Activated CD4-positive, alpha-beta T cell treated with anti-CD3 and anti-CD28 coated beads, Interleukin-2, amount 10 ng/mL, durations not matched to agents 7 days and 5 days (primary cell): ENCODE results near the gene RMP24.
"Not testable (repeated sequence)": the region's sequence is repeated elsewhere in the genome, so short reads cannot be mapped to it uniquely, and the experiment has no call there.

Source experiments
- CTCF ChIA-PET: fragments of 350-600 bp; sonication (Branson Sonifier 250); formaldehyde crosslinking; loops from one replicate; lab custom pipeline; 2021; ENCODE audit warnings: antibody characterized with exemption; lab: Charles Lee
- POLR2A ChIA-PET: fragments of 350-600 bp; sonication (Branson Sonifier 250); formaldehyde crosslinking; loops from one replicate; lab custom pipeline; 2021; ENCODE audit warnings: antibody characterized with exemption; lab: Charles Lee
- DNase-seq: peaks from one replicate; pipeline ENCODE4 v3.0.0-alpha.2; 2020
- H3K27ac Mint-ChIP-seq: one replicate; pipeline ENCODE4 v1.8.0; 2021; ENCODE audit warnings: mild to moderate bottlenecking, moderate library complexity, mixed read lengths
- H3K27me3 Mint-ChIP-seq: one replicate; pipeline ENCODE4 v1.8.0; 2021; ENCODE audit warnings: mixed read lengths
- H3K36me3 Mint-ChIP-seq: one replicate; pipeline ENCODE4 v1.8.0; 2021; ENCODE audit warnings: low read depth, mixed read lengths
- H3K4me1 Mint-ChIP-seq: one replicate; pipeline ENCODE4 v1.8.0; 2021; ENCODE audit warnings: mixed read lengths
- H3K4me3 Mint-ChIP-seq: one replicate; pipeline ENCODE4 v1.8.0; 2021; ENCODE audit warnings: mild to moderate bottlenecking, moderate library complexity, mixed read lengths
- H3K9me3 Mint-ChIP-seq: one replicate; pipeline ENCODE4 v1.8.0; 2021; ENCODE audit warnings: mixed read lengths

RMP24 gene

DNA sequence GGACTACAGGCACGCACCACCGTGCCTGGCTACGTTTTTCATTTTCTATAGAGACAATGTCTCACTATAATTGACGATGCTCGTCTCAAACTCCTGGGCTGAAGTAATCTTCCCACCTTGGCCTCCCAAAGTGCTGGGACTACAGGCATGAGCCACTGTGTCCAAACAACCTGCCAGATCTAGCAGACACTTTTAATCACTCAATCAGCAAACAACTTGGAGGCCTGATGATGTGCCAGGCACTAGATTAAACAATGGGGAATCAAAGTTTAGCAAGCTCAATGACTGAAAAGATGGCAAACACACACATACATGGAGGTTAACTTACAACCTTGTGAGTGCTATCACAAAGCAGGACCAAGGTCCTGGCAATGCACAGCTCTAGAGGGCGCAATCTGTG lies 29.8 kb upstream of the RMP24 start:
- no peaks in the 10 kb centered on the region for H3K4me1 Mint-ChIP-seq
- no peaks in the 10 kb centered on the region for H3K9me3 Mint-ChIP-seq
- CTCF ChIA-PET = no interaction called here
- no peak for DNase-seq
- no peak overlapping the region for H3K27ac Mint-ChIP-seq
- H3K36me3 Mint-ChIP-seq = no peaks in the 10 kb centered on the region
- POLR2A ChIA-PET = no interaction called here
- no peak overlapping the region for H3K4me3 Mint-ChIP-seq
- no peaks in the 10 kb centered on the region for H3K27me3 Mint-ChIP-seq

DNA sequence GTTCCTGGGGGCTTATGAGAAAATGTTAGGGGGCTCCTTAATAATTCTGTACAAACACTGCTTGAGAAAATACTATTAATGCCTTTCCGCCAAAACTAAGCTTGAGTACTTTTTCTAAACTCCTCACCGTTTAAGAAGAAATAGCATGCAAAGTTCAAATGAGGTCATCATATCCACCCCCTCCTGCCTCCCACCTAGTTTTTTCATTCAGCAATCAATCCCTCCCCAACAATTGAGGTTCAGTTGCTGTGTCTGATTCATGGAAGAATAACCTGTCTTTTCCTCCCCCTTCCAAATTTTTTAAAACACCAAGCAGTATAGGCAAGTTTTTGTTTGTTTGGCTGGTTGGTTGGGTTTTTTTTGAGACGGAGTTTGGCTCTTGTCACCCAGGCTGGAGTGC lies 24.4 kb upstream of the RMP24 start:
- CTCF ChIA-PET = interaction anchor here (1.4 kb wide), 1 partner anchor 26 kb away, joined by 3 read pairs; no protein-coding TSS in a partner anchor
- Mint-ChIP-seq H3K36me3 (no peaks in the 10 kb centered on the region), H3K27ac (no peak overlapping the region), H3K4me3 (no peak overlapping the region), H3K27me3 (peaks cover 5% of the 10 kb centered on the region), H3K4me1 (peaks cover 8% of the 10 kb centered on the region), H3K9me3 (no peaks in the 10 kb centered on the region)
- DNase-seq = no peak
- POLR2A ChIA-PET = no interaction called here

DNA sequence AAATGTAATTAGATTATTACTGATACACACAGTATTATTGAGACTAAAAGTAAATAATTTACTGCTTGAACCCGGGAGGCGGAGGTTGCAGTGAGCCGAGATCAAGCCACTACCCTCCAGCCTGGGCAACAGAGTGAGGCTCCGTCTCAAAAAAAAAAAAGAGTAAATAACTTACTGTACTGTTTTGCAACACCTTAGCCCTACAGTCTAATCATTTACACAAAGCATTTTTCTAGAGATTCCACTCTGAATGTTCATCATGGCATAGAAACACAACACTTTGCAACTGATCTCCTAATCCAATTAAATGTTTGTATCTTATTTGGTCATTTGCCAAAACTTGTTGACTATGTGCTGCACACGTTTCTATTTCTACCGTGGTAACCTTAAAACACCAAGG lies 23.4 kb upstream of the RMP24 start:
- H3K4me1 Mint-ChIP-seq = peaks cover 11% of the 10 kb centered on the region
- POLR2A ChIA-PET = no interaction called here
- DNase-seq = no peak
- H3K27ac Mint-ChIP-seq = no peak overlapping the region
- peaks cover 5% of the 10 kb centered on the region for H3K27me3 Mint-ChIP-seq
- no peaks in the 10 kb centered on the region for H3K9me3 Mint-ChIP-seq
- CTCF ChIA-PET = no interaction called here
- no peaks in the 10 kb centered on the region for H3K36me3 Mint-ChIP-seq
- no peak overlapping the region for H3K4me3 Mint-ChIP-seq

DNA sequence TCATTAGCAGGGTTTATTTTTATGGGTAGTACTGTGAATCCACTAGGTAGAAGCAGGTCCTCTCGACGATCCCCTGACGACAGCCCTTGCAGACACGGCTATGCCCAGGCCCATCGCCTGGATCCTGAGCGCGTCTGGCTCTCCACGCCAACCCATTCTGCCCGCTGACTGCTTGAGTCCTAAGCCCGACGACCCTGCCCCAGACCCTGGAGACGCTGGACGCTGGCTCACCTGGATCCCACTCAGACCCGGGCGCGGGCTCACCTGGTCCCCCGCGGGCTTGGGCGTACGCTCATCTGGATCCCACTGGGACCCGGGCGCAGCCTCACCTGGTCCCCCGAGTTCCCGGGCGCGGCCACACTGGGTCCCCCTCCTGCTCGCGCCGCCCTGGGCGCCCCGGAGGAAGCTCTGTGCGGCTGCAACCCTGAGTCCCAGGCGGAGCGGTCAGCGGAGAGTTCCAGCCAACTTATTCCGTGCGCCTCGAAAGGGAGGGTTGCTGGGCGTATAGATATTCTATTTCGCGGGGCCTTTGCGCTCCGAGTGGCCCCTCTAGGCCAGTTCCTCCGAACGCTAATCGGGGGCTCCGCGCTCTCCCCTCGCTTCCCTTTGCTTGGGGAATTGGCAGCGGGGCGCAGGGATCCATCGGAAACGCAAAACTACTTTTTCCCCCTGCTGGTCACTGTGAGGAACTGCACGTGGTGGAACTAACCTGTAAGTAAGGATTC lies 22.4 kb upstream of the RMP24 start:
- H3K27me3 Mint-ChIP-seq = peaks cover 5% of the 10 kb centered on the region
- CTCF ChIA-PET = interaction anchor here (0.7 to 1.3 kb wide), 6 partner anchors 12 to 218 kb away, joined by 3 to 4 read pairs (median 3); no protein-coding TSS in a partner anchor

DNA sequence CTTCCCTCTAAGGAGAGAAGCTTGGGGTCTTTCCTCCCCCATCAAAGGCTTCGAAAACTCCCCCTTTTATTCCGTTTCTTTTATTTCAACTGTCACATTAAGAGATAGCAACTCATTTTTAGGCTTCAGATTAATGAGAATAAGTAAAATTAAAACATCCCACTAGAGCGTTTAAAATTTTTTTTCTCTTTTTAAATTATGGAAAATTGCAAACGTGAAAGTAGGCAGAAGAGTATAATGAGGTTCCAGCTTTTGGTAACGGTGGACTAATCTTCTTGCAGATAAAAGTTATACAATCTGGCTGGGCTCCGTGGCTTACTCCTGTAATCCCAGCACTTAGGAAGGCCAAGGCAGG lies 21.9 kb upstream of the RMP24 start:
- H3K4me1 Mint-ChIP-seq = peaks cover 11% of the 10 kb centered on the region
- H3K4me3 Mint-ChIP-seq = peak overlapping the region; percentile 73
- H3K27me3 Mint-ChIP-seq = peaks cover 6% of the 10 kb centered on the region
- CTCF ChIA-PET = interaction anchor here (0.7 to 1.3 kb wide), 6 partner anchors 11 to 218 kb away, joined by 3 to 4 read pairs (median 3); no protein-coding TSS in a partner anchor
- H3K9me3 Mint-ChIP-seq = no peaks in the 10 kb centered on the region
- DNase-seq = no peak
- H3K27ac Mint-ChIP-seq = no peak overlapping the region
- H3K36me3 Mint-ChIP-seq = no peaks in the 10 kb centered on the region
- POLR2A ChIA-PET = no interaction called here

More for the DNA sequence above, 22.4 kb upstream of the RMP24 start:
- no peaks in the 10 kb centered on the region for H3K9me3 Mint-ChIP-seq
- no peak overlapping the region for H3K27ac Mint-ChIP-seq
- peak overlapping the region; percentile 73 for H3K4me3 Mint-ChIP-seq
- peaks cover 11% of the 10 kb centered on the region for H3K4me1 Mint-ChIP-seq
- H3K36me3 Mint-ChIP-seq = no peaks in the 10 kb centered on the region
- peak; percentile 61 for DNase-seq
- POLR2A ChIA-PET = no interaction called here

DNA sequence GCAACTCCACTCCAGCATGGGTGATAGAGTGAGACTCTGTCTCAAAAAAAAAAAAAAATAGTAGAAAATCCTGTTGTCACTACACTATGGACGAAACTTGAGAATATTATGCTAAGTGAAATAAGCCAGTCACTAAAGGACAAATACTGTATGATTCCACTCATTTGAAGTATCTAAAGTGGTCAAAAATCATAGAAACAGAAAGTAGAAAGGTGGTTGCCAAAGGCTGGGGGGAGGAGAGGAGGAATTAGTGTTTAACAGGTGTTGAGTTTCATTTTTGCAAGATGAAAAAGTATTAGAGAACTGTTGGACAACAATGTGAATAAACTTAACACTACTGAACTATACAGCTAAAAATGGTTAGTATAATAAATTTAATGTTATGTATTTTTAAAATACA lies 18.8 kb upstream of the RMP24 start:
- no peaks in the 10 kb centered on the region for H3K36me3 Mint-ChIP-seq
- CTCF ChIA-PET = no interaction called here
- peaks cover 11% of the 10 kb centered on the region for H3K4me1 Mint-ChIP-seq
- peaks cover 26% of the 10 kb centered on the region for H3K27me3 Mint-ChIP-seq
- no peak overlapping the region for H3K4me3 Mint-ChIP-seq
- no peaks in the 10 kb centered on the region for H3K9me3 Mint-ChIP-seq
- DNase-seq = no peak
- no peak overlapping the region for H3K27ac Mint-ChIP-seq
- POLR2A ChIA-PET = no interaction called here

DNA sequence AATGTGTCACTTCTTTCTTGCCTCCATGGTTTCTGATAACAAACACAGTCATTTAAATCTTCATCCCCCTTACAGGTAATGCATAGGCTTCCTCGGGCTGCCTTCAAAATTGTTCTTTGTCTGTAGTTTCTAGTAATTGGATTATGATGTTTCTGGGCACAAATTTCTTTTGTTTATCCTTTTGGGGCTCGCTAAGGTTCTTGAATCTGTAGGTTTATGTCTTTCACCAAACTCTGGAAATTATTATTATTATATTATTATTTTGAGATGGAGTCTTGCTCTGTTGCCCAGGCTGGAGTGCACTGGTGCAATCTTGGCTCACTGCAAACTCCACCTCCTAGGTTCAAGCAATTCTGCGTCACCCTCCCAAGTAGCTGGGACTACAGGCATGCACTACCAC lies 16.3 kb upstream of the RMP24 start:
- H3K9me3 Mint-ChIP-seq = no peaks in the 10 kb centered on the region
- ChIA-PET CTCF (no interaction called here), POLR2A (no interaction called here)
- DNase-seq = no peak
- H3K4me3 Mint-ChIP-seq = no peak overlapping the region
- H3K4me1 Mint-ChIP-seq = peaks cover 4% of the 10 kb centered on the region
- H3K27ac Mint-ChIP-seq = no peak overlapping the region
- peaks cover 33% of the 10 kb centered on the region for H3K27me3 Mint-ChIP-seq
- H3K36me3 Mint-ChIP-seq = no peaks in the 10 kb centered on the region

DNA sequence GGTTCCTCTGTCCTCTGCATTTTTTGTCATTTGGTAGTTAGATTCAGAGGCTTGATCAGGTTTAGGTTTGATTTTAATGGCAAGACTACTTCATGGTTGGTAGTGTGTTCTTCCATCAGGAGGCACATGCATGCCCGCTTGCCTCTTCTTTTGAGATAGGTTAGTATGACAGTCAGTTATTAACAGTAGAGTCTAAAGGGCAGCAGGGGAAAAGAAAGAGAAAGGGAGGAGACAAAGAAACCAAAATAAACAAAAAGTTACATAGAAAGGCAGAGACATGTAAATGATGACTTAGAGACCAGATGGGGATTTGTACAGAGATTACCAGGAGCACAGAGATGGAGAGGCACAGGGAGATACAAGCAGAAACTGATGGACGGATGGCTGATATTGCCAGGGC lies 10.2 kb upstream of the RMP24 start:
- Mint-ChIP-seq H3K9me3 (no peaks in the 10 kb centered on the region), H3K36me3 (no peaks in the 10 kb centered on the region), H3K4me3 (no peak overlapping the region), H3K27me3 (peaks cover 18% of the 10 kb centered on the region), H3K27ac (no peak overlapping the region), H3K4me1 (peaks cover 1% of the 10 kb centered on the region)
- ChIA-PET CTCF (interaction anchor here (0.9 kb wide), 1 partner anchor 12 kb away, joined by 4 read pairs; no protein-coding TSS in a partner anchor), POLR2A (no interaction called here)
- no peak for DNase-seq

DNA sequence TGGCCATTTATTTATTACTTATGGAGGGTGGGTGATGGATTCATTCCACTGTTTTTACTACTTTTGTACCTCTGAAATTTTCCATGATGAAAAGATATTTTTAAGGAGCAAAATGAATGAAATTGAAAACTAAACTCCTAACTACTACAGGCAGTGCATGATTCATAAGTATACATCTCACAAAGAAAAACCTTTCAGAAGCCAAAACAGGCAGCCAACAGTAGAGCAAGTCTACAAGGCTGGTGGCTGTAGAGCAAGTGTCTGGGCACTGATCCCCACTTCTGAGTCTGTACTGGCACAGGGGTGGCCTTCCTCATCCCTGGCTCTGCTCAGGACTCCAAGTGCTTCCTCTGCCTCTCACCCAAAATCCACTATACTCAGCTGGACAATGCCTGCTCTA lies 8.2 kb upstream of the RMP24 start:
- peaks cover 3% of the 10 kb centered on the region for H3K36me3 Mint-ChIP-seq
- ChIA-PET CTCF (no interaction called here), POLR2A (no interaction called here)
- H3K4me3 Mint-ChIP-seq = no peak overlapping the region
- DNase-seq = no peak
- H3K9me3 Mint-ChIP-seq = no peaks in the 10 kb centered on the region
- H3K4me1 Mint-ChIP-seq = peaks cover 15% of the 10 kb centered on the region
- H3K27me3 Mint-ChIP-seq = peaks cover 7% of the 10 kb centered on the region
- no peak overlapping the region for H3K27ac Mint-ChIP-seq

DNA sequence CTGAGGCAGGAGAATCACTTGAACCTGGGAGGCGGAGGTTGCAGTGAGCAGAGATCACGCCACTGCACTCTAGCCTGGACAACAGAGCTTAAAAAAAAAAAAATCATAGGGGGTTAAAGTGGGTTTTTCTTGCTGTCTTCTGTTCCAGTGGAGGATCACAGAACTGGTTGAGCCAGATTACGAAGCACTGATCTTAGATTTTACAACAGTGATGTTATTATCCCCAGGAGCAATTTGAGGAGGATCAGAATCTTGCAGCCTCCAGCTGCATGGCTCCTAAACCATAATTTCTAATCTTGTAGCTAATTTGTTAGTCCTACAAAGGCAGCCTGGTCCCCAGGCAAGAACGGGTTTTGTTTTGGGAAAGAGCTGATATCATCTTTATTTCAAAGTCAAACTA lies 4.6 kb upstream of the RMP24 start:
- peaks cover 30% of the 10 kb centered on the region for H3K4me1 Mint-ChIP-seq
- POLR2A ChIA-PET = interaction anchor here (0.7 kb wide), 1 partner anchor 765 kb away, joined by 3 read pairs; no protein-coding TSS in a partner anchor
- not testable (repeated sequence) for H3K4me3 Mint-ChIP-seq, H3K36me3 Mint-ChIP-seq, H3K27me3 Mint-ChIP-seq, H3K27ac Mint-ChIP-seq, DNase-seq, H3K9me3 Mint-ChIP-seq
- CTCF ChIA-PET = interaction anchor here (0.7 kb wide), 1 partner anchor 1196 kb away, joined by 4 read pairs; no protein-coding TSS in a partner anchor

DNA sequence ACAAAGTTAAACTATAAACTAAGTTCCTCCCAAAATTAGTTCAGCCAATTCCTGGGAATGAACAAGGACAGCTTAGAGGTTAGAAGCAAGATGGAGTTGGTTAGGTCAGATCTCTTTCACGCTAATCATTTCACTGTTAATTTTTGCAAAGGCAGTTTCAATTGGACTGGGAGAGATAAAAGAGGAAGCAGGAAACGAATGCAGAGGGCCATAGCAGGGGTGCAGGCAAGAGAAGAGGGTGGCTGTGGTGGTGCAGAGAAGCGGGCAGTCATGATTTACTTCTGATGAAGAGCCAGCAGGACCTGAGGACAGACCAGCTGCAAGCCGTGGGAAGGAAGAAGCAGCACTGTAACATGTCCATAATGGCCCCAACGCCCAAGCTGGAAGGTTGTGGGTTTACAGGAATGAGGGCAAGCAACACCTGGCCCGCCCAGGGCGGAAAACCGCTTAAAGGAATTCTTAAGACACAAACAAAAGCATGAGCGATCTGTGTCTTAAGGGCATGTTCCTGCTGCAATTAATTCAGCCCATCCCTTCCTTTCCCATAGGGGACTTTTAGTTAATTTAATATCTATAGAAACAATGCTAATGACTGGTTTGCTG lies 4.1 kb upstream of the RMP24 start:
- H3K4me1 Mint-ChIP-seq = peaks cover 35% of the 10 kb centered on the region
- H3K27me3 Mint-ChIP-seq = no peaks in the 10 kb centered on the region
- peak overlapping the region; percentile 73 for H3K27ac Mint-ChIP-seq
- H3K36me3 Mint-ChIP-seq = peaks cover 9% of the 10 kb centered on the region
- no peak overlapping the region for H3K4me3 Mint-ChIP-seq
- no peaks in the 10 kb centered on the region for H3K9me3 Mint-ChIP-seq
- ChIA-PET CTCF (interaction anchor here (0.7 kb wide), 1 partner anchor 1197 kb away, joined by 4 read pairs; no protein-coding TSS in a partner anchor), POLR2A (interaction anchor here (0.7 kb wide), 1 partner anchor 766 kb away, joined by 3 read pairs; no protein-coding TSS in a partner anchor)
- no peak for DNase-seq

DNA sequence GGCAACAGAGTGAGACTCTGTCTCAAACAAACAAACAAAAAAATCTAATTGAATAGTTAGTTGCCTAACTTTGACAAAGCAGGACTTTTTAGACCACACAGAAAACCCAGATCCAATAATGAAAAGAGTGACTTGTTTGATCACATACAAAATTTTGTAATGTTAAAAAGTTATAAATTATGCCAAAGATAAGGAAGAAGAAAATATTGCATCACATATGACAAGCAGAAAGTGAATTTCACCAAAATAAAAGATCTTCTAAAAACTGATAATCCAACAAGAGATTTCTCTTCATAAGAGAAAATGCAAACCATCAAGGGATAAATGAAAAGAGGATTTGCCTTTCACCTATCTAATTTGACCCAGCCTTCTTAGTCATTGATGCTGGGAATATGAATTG lies 2.8 kb upstream of the RMP24 start:
- POLR2A ChIA-PET = no interaction called here
- Mint-ChIP-seq H3K27ac (peak overlapping the region; percentile 71), H3K4me3 (peak overlapping the region; percentile 40), H3K27me3 (no peaks in the 10 kb centered on the region), H3K9me3 (no peaks in the 10 kb centered on the region), H3K4me1 (peaks cover 47% of the 10 kb centered on the region), H3K36me3 (peaks cover 18% of the 10 kb centered on the region)
- DNase-seq = no peak
- CTCF ChIA-PET = no interaction called here

DNA sequence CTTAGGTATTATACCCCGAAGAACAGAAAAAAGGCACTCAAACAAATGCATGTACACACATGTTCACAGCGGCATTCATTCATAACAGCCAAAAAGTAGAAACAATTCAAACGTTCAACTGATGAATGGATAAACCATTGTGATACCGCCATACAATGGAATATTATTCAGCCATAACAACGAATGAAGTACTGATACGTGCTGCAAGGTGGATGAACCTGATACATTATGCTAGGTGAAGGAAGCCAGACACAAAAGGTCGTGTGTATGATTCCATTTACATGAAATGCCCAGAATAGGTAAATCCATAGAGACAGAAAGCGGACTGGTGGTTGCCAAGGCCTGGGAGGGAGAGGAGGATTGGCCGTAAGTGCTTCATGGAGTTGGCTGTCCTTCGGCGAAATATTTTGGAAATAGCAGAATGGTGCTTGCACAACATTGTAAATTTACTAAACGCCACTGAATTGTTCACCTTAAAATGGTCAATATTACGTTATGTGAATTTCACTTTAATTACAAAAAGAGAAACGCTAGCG lies 750 bp upstream of the RMP24 start:
- Mint-ChIP-seq H3K4me3 (peak overlapping the region; percentile 92), H3K27ac (peak overlapping the region; percentile 92), H3K4me1 (peaks cover 57% of the 10 kb centered on the region), H3K27me3 (no peaks in the 10 kb centered on the region), H3K9me3 (no peaks in the 10 kb centered on the region), H3K36me3 (peaks cover 30% of the 10 kb centered on the region)
- CTCF ChIA-PET = interaction anchor here (0.6 to 1.3 kb wide), 2 partner anchors 10 to 23 kb away, joined by 3 to 5 read pairs; no protein-coding TSS in a partner anchor
- POLR2A ChIA-PET = no interaction called here
- no peak for DNase-seq
